Measurements from ENCODE around the gene PDE4D.

DNA sequence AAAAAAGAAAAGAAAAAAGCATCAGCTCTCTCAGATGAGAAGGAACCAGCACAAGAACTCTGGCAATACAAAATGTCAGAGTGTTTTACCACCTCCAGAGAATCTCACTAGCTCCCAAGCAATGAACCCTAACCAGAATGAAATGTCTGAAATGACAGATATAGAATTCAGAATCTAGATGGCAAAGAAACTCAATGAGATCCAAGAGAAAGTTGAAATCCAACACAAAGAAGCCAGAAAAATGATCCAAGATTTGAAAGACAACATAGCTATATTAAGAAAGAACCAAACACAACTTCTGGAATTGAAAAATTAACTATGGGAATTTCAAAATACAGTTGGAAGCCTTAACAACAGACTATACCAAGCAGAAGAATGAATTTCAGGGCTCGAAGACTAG, 396.3 kb downstream of the PDE4D start:
- TF ChIP-seq, protein P1, sequence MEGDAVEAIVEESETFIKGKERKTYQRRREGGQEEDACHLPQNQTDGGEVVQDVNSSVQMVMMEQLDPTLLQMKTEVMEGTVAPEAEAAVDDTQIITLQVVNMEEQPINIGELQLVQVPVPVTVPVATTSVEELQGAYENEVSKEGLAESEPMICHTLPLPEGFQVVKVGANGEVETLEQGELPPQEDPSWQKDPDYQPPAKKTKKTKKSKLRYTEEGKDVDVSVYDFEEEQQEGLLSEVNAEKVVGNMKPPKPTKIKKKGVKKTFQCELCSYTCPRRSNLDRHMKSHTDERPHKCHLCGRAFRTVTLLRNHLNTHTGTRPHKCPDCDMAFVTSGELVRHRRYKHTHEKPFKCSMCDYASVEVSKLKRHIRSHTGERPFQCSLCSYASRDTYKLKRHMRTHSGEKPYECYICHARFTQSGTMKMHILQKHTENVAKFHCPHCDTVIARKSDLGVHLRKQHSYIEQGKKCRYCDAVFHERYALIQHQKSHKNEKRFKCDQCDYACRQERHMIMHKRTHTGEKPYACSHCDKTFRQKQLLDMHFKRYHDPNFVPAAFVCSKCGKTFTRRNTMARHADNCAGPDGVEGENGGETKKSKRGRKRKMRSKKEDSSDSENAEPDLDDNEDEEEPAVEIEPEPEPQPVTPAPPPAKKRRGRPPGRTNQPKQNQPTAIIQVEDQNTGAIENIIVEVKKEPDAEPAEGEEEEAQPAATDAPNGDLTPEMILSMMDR (IDR thresholded peaks at IDR 0.05): no peak
- no peak for TF ChIP-seq ZFX (IDR thresholded peaks at IDR 0.05; ENCODE audit: borderline replicate concordance)

Data from 22Rv1 (cell line).